ENCODE data around the gene BBS9. TPM values are rescaled to one million over a fixed set of nuclear protein-coding genes. Genes with fewer than 3 reads are reported as not detected.

Gene BBS9
- total RNA-seq, 2 donors from 2014 or later = 23.0 to 28.6 TPM

DNA sequence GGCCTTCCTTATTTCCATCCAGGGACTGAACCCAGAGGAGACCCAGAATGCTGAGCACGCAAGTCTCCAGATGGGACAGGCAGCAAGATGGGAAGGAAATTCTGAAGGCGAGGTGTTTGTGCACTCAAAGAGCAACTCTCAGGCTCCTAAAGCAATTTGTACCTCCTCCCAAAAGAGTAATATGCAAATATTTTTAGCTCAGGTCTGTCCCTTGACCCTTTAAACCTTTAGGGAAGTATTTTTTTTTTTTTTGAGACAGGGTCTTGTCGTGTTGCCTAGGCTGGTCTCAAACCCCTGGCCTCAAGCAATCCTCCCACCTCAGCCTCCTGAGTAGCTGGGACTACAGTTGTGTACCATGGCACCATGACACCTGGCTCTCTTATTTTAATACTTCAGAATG lies 28.6 kb upstream of the BBS9 start:
- ATAC-seq (ENCODE audit: insufficient number of reproducible peaks, low FRiP score, low read depth) = no peak
- H3K4me1 ChIP-seq (ENCODE audit: control insufficient read depth in 1 of 2, low read depth in 2 of 2) = peaks cover 0 to under 1% of the 10 kb centered on the region in 2 donors
- no peaks in the 10 kb centered on the region for H3K27me3 ChIP-seq (replicated peaks; ENCODE audit: insufficient read depth)
- no peak overlapping the region for H3K4me3 ChIP-seq
- H3K36me3 ChIP-seq = peaks cover 43% of the 10 kb centered on the region
- H3K27ac ChIP-seq = no peak overlapping the region
- DNase-seq (ENCODE audit: low spot score) = no peak
- TF ChIP-seq, protein P1, sequence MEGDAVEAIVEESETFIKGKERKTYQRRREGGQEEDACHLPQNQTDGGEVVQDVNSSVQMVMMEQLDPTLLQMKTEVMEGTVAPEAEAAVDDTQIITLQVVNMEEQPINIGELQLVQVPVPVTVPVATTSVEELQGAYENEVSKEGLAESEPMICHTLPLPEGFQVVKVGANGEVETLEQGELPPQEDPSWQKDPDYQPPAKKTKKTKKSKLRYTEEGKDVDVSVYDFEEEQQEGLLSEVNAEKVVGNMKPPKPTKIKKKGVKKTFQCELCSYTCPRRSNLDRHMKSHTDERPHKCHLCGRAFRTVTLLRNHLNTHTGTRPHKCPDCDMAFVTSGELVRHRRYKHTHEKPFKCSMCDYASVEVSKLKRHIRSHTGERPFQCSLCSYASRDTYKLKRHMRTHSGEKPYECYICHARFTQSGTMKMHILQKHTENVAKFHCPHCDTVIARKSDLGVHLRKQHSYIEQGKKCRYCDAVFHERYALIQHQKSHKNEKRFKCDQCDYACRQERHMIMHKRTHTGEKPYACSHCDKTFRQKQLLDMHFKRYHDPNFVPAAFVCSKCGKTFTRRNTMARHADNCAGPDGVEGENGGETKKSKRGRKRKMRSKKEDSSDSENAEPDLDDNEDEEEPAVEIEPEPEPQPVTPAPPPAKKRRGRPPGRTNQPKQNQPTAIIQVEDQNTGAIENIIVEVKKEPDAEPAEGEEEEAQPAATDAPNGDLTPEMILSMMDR (IDR thresholded peaks at IDR 0.05) = no peak
- H3K9me3 ChIP-seq = no peaks in the 10 kb centered on the region

GRCh38 chr7:33101906-33102305 lies 27.5 kb upstream of the BBS9 start:
- TF ChIP-seq, protein P1 (IDR thresholded peaks at IDR 0.05) = no peak
- no peak overlapping the region for H3K4me3 ChIP-seq
- H3K27me3 ChIP-seq (replicated peaks; ENCODE audit: insufficient read depth) = no peaks in the 10 kb centered on the region
- peaks cover 0 to 12% of the 10 kb centered on the region in 2 donors for H3K4me1 ChIP-seq (ENCODE audit: control insufficient read depth in 1 of 2, low read depth in 2 of 2)
- no peak overlapping the region for H3K27ac ChIP-seq
- peaks cover 32% of the 10 kb centered on the region for H3K36me3 ChIP-seq
- H3K9me3 ChIP-seq = no peaks in the 10 kb centered on the region
- no peak for DNase-seq (ENCODE audit: low spot score)
- no peak for ATAC-seq (ENCODE audit: insufficient number of reproducible peaks, low FRiP score, low read depth)

DNA sequence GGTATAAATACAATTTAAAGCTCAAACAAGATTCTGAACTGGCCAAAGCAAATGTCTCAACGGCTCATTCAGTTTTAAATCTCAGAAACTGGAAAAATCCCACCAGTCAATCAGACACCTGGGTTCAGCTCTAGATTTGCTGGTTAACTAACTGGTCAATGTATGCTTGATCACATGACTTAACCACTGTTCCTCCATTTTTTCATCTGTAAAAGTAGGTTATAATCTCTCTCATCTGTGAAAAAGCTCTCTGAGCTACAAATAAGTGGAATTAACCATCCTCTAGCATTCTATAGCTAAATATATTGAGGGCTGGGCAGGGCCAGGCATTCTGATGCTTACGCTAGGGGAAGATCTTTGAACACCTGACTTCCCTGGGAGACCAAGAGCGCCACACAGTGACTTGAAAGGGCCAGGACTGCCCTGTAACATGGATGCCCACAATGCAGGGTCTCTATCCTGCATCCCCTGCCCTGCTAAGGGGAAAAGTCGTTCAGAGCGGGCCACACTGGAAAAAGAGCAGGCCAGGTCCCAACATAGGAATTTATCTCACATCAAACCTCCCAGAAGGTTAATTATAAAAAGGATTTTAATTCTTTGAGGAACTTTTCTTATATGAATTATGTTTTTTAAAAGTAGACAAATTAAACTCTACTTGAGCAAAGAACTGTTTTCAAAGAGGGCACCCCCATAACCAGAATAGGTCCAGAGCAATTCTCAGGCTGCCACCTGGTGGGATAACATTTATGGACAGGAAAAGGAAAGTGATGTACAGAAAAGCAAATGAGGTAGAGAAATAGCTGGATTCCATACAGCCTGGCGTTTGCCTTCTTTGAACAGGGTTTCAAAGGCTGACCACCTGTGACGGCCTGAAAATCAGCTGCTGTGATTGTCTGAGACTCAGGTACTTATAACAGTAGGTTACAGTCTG lies 22.0 kb upstream of the BBS9 start:
- no peaks in the 10 kb centered on the region for H3K27me3 ChIP-seq (replicated peaks; ENCODE audit: insufficient read depth)
- TF ChIP-seq, protein P1 (IDR thresholded peaks at IDR 0.05) = no peak
- ATAC-seq (ENCODE audit: insufficient number of reproducible peaks, low FRiP score, low read depth) = no peak

DNA sequence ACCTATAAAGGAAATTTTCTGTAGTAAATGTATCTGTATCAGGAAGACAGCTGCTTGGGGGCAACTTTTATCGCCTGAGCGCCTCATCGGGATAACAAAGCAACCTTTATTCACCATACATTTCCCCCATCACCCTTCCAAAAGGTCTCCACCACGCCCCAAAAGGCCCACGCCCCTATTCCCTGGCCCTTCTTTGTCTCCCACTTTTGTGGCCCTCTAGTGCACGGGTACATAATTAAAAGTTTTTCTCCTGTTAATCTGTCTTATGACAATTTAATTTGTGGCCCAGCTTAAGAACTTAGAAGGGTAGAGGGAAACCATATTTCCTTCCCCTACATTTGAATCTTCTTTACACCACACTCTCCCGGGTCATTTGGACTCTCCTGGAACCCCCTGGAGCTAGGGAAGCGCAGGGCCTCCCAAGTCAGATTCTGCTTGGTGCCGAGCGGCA lies 20.8 kb upstream of the BBS9 start:
- TF ChIP-seq, protein P1 (IDR thresholded peaks at IDR 0.05) = no peak

More for the DNA sequence above, 22.0 kb upstream of the BBS9 start:
- H3K27ac ChIP-seq = no peak overlapping the region
- peaks cover 17 to 30% of the 10 kb centered on the region in 2 donors for H3K4me1 ChIP-seq (ENCODE audit: control insufficient read depth in 1 of 2, low read depth in 2 of 2)
- no peaks in the 10 kb centered on the region for H3K9me3 ChIP-seq
- peaks cover 9% of the 10 kb centered on the region for H3K36me3 ChIP-seq
- no peak for DNase-seq (ENCODE audit: low spot score)
- peak overlapping the region; percentile 97 for H3K4me3 ChIP-seq

DNA sequence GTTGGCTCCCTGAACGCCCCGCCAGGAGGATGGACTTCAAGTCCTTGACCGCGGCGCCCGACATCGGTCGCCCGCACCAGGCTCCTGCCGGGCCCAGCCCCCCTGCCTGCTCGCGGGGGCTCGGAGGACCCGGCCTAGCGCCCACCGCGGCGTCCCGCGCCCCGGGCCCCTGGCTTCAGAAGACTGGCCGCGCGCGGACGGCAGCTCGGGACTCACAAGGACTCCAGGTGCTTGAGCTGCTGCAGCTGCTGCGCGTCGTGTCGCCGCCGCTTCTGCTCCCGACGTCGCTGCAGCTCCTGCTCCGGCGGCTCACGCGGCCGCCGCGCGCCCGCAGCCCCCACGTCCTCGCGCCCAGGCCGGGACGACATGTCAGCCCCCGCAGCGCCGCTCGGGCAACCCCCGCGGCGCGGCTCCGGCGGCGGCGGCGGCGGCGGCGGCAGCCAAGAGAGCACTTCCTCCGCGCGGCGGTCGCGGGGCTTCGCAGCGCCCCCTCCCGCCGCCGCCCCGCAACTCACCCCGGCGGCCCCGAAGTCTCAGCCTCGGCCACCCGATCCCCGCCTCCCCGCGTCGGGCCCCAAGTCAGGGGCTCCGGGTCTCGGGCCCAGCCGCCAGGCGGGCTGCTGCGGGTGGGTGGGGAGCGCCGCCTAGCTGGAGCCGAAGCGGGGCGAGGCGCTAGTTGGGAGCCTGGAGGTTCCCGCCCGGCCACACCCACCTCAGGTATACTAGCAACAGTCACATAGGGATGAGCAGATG lies 20.2 kb upstream of the BBS9 start, which contains the start of gene RP9:
Gene RP9 (minus strand): TSS at position 400 of the 753 bp plus-strand sequence. CDS start 32 bp downstream, at position 368.
- H3K9me3 ChIP-seq = no peaks in the 10 kb centered on the region
- ATAC-seq (ENCODE audit: insufficient number of reproducible peaks, low FRiP score, low read depth) (peak; percentile 52), DNase-seq (ENCODE audit: low spot score) (no peak)
- TF ChIP-seq, protein P1 (IDR thresholded peaks at IDR 0.05) = peak; percentile 39
- no peaks in the 10 kb centered on the region for H3K36me3 ChIP-seq
- H3K4me3 ChIP-seq = peak within 1 kb of the TSS; percentile 97
- peaks cover 17 to 30% of the 10 kb centered on the region in 2 donors for H3K4me1 ChIP-seq (ENCODE audit: control insufficient read depth in 1 of 2, low read depth in 2 of 2)
- peak within 1 kb of the TSS; percentile 60 to 73 for H3K27ac ChIP-seq
- H3K27me3 ChIP-seq (replicated peaks; ENCODE audit: insufficient read depth) = no peaks in the 10 kb centered on the region

More for the DNA sequence above, 20.8 kb upstream of the BBS9 start:
- ATAC-seq (ENCODE audit: insufficient number of reproducible peaks, low FRiP score, low read depth) = no peak
- H3K36me3 ChIP-seq = peaks cover under 1% of the 10 kb centered on the region
- no peak for DNase-seq (ENCODE audit: low spot score)
- no peaks in the 10 kb centered on the region for H3K9me3 ChIP-seq
- H3K4me3 ChIP-seq = peak overlapping the region; percentile 97
- peak overlapping the region; percentile 60 to 73 for H3K27ac ChIP-seq
- H3K27me3 ChIP-seq (replicated peaks; ENCODE audit: insufficient read depth) = no peaks in the 10 kb centered on the region
- peaks cover 17 to 30% of the 10 kb centered on the region in 2 donors for H3K4me1 ChIP-seq (ENCODE audit: control insufficient read depth in 1 of 2, low read depth in 2 of 2)

Measured in thoracic aorta (tissue), 2 donors.